Epithelial cell of esophagus (primary cell): Measurements from ENCODE around the gene ANO5.

Source experiments
- DNase-seq: peaks from one replicate; pipeline ENCODE4 v3.0.0; 2010; ENCODE audit warnings: low read depth
- H3K4me3 ChIP-seq: 2 replicates; pipeline ENCODE4 v1.5.1; 2011; ENCODE audit warnings: mild to moderate bottlenecking, low read length, control low read depth
- TF ChIP-seq, protein P1 (sequence below): IDR thresholded peaks from 2 replicates; pipeline ENCODE4 v1.5.1; 2011; ENCODE audit warnings: low read depth, mild to moderate bottlenecking, low read length, control low read depth, inconsistent platforms; ENCODE audit not compliant: insufficient read depth; ENCODE audit errors: missing control alignments

ANO5 gene

DNA sequence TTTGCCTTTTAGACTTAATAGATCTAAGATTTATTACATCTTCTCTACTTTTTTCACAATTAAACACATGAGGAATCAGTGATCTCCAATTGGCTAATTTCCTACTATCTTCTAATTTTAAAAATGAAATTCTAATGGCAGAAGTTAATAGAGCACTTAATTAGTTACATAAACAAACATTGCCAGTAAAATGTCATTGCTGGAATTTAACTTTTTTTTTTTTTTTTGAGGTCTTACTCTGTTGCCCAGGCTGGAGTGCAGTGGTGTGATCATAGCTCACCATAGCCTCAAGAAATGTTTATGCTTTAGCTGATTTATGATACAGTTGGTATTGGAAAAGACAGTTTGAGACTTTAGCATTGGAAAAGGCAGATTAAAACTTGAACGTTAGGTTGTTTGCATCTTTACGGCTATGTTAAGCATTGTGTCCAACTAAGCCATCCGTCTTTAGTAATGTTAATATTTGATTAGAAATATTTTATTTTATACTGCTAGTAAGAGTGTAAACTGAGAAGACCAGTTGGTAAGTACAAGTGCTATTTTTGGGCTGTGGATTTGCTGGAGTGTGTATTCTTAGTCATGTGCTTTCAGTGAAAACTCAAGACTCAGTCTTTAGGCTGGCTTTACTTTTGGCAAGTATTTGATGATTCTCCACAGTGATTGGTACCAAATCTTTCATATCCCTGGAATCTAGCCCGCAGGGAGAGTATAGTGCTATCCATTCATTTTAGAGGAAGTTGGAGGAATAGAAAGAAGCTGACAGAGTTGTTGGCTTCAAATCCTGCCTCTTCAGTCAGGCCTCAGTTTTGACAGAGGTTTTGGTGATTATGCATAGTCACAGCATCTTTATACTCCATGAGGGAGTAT, 4.5 kb downstream of the ANO5 start:
- TF ChIP-seq, protein P1, sequence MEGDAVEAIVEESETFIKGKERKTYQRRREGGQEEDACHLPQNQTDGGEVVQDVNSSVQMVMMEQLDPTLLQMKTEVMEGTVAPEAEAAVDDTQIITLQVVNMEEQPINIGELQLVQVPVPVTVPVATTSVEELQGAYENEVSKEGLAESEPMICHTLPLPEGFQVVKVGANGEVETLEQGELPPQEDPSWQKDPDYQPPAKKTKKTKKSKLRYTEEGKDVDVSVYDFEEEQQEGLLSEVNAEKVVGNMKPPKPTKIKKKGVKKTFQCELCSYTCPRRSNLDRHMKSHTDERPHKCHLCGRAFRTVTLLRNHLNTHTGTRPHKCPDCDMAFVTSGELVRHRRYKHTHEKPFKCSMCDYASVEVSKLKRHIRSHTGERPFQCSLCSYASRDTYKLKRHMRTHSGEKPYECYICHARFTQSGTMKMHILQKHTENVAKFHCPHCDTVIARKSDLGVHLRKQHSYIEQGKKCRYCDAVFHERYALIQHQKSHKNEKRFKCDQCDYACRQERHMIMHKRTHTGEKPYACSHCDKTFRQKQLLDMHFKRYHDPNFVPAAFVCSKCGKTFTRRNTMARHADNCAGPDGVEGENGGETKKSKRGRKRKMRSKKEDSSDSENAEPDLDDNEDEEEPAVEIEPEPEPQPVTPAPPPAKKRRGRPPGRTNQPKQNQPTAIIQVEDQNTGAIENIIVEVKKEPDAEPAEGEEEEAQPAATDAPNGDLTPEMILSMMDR: no peak
- H3K4me3 ChIP-seq: no peak overlapping the region
- no peak for DNase-seq

DNA sequence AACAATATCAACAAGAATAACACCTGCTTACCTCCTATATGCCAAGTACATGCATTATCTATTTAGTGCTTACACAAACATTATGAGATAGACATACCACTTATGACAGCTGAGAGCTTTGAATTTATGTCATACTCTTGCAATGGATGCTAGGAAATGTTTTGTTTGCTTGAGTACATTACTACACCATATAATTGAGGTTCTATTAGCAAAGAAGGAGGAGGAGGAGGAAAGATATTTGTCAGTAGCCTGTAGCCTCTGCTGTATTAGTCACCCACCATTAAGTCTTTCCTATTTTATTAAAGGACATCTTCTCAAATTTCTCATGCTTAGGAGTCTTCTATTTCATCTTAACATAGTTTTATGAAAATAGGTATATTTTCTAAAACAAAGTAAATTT, 6.4 kb downstream of the ANO5 start:
- TF ChIP-seq, protein P1: no peak
- no peak for DNase-seq
- no peak overlapping the region for H3K4me3 ChIP-seq

DNA sequence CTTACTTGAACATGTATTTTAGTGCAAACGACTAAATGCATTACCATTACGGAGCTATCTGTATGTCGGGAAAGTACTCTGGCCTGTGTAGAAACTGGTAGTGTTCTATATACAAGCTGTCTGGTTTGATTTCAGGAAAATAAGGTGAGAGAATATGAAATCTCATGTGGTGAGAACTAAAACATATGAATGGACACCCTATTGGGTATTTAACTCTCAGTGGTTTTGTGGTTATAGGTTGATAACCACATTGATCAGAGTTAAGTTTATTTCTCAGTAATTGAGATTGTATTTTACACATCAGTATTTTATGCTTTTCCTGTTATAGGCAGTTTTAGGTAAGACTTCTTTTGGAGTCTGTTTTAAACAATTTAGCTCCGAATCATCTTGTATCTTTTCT, 10.4 kb downstream of the ANO5 start:
- DNase-seq: no peak
- no peak overlapping the region for H3K4me3 ChIP-seq
- TF ChIP-seq, protein P1: no peak

DNA sequence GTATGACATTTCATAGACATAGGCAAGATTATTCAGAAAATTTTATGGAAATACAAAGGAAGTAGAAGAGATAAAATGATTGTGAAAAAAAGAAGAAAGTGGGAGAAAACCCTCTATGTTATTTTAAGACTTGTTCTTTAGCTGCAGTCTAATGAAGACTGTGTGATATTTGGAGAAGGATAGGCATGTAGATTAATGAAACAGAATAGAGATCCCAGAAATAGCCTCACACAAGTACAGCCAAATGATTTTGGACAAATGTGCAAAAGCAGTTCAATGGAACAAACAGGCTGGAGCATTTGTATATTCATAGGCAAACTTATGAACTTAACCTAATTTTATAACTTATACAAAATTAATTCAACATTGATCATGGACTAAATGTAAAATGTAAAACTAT, 14.3 kb downstream of the ANO5 start:
- DNase-seq: no peak
- no peak overlapping the region for H3K4me3 ChIP-seq
- TF ChIP-seq, protein P1: no peak

DNA sequence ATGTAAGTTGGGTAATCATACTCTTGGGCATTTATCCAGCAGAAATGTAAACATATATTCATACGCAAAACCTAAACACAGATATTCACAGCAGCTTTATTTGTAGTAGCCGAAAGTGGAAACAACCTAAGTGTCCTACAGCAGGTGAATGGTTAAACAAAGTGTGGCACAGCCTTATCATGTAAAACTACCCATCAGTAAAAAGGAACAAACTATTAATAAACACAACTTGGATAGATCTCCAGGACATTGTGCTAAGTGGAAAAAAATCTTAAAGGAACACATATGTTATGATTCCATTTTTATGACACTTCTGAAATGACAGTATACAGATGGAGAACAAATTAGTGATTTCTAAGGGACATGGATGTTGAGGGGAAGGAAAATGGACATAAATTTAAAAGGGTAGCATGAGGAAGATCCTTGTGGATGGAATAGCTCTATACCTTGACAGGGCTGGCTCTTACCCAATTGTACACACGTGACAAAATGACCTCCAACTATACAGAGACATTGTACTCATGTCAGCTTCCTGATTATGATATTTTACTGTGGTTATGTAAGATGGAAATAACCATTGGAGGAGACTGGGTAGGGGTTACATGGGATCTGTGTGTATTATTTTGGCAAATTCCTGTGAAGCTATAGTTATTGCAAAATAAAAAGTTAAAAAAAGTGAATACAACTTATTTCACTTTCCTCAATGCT, 15.4 kb downstream of the ANO5 start:
- TF ChIP-seq, protein P1: no peak
- H3K4me3 ChIP-seq: no peak overlapping the region
- DNase-seq: no peak

DNA sequence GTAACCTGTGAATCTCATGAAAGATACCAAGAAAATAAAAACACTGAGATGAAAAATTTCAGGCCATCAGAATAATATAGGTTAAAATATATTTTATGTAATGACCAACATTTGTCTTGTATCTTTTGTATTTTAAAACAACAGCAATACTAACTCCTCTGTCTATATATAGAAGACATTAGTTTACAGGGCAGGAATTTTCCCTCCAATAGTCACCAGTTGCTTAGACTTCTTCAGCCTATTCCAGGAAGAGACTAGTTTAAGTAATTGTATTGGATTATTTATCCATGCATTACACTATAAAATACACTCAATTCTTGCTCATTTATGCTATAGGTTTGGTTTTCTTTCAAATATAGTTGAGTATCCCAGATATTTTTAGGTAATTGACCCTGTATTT, 24.1 kb downstream of the ANO5 start:
- H3K4me3 ChIP-seq: no peak overlapping the region
- TF ChIP-seq, protein P1: no peak
- DNase-seq: no peak
